ENCODE measurements around the gene TMPRSS3. TPM values are rescaled to one million over a fixed set of nuclear protein-coding genes. Genes with fewer than 3 reads are reported as not detected.

TMPRSS3 gene
- total RNA-seq, 1 experiment from 2014 or later: 10.3 TPM

DNA sequence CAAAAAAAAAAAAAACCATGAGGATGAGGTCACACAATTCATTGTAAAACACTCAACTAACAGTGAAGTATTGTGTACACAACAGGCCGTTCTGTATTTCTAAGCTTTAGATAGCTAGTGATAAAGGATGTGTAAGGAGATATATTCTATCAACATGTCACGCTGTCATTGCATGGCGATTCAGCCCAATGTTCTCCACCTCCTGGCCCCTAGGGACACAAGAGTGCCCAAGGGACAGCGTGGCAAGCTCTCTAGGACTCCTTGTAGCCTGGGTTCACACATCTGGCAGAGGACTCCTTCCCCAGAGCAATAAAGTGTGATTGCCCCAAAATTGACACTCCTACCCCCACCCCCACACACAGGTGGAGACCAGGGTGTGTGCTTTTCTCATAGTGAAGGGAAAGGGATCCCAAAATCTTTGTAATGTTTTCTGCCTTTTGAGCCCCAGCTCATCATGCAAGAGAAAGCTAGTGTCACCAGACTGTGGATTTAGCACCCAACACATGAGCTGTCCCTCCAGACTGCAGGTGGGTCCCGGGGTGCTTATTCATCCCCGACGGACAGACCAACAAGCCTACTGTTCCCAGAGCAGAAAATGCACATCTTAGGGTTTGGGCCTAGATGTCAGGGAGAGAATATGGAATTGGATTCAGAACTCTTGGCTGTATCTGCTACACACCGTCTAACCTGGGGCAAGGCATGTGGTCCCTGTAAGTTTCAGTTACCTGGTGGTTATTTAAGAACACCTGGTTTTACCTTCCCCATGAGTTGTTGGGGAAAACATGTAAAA, 11.5 kb downstream of the TMPRSS3 start:
- intact Hi-C loops (cut with micrococcal nuclease; ENCODE audit: unreplicated experiment): loop anchor here (10.0 kb wide), 1 partner anchor 50 kb away; no protein-coding TSS in a partner anchor
- BruUV-seq (replicated peaks): no TSS peak
- CTCF ChIA-PET: no interaction called here

DNA sequence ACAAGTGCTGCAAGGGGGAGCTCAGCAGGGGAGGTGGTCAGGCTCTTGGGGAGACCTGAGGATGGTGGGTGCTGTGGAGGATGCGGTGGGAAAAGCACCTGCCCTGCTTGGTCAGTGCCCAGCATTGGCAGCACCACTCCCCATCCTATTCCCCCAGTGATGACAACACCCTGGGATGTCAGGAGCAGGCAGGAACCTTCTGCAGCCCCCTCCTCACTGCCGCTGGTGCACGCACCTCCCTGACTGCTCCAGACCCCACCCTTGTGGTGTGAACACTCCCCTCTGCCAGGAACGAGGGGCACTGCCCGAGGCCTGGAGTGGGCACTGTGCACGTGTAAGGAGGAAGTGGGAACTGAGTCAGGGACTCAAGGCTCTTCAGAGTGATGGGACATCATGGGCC, 12.5 kb downstream of the TMPRSS3 start:
- intact Hi-C loops (cut with micrococcal nuclease; ENCODE audit: unreplicated experiment): loop anchor here (10.0 kb wide), 1 partner anchor 51 kb away; no protein-coding TSS in a partner anchor
- H3K27me3 Mint-ChIP-seq (ENCODE audit: unreplicated experiment): no peaks in the 10 kb centered on the region
- peaks cover 31% of the 10 kb centered on the region for H3K4me1 Mint-ChIP-seq (ENCODE audit: low read depth, unreplicated experiment)
- DNase-seq: no peak
- H3K9me3 Mint-ChIP-seq (ENCODE audit: low read depth, unreplicated experiment): no peaks in the 10 kb centered on the region
- CTCF ChIA-PET: no interaction called here
- BruUV-seq (replicated peaks): no TSS peak
- TF ChIP-seq, protein P1, sequence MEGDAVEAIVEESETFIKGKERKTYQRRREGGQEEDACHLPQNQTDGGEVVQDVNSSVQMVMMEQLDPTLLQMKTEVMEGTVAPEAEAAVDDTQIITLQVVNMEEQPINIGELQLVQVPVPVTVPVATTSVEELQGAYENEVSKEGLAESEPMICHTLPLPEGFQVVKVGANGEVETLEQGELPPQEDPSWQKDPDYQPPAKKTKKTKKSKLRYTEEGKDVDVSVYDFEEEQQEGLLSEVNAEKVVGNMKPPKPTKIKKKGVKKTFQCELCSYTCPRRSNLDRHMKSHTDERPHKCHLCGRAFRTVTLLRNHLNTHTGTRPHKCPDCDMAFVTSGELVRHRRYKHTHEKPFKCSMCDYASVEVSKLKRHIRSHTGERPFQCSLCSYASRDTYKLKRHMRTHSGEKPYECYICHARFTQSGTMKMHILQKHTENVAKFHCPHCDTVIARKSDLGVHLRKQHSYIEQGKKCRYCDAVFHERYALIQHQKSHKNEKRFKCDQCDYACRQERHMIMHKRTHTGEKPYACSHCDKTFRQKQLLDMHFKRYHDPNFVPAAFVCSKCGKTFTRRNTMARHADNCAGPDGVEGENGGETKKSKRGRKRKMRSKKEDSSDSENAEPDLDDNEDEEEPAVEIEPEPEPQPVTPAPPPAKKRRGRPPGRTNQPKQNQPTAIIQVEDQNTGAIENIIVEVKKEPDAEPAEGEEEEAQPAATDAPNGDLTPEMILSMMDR (IDR thresholded peaks at IDR 0.05; ENCODE audit: unreplicated experiment): no peak
- peaks cover 4% of the 10 kb centered on the region for H3K36me3 Mint-ChIP-seq (ENCODE audit: insufficient read depth, unreplicated experiment)
- no peak overlapping the region for H3K27ac Mint-ChIP-seq (ENCODE audit: unreplicated experiment)
- H3K4me3 Mint-ChIP-seq (ENCODE audit: low read depth, unreplicated experiment): no peak overlapping the region

More for the DNA sequence above, 11.5 kb downstream of the TMPRSS3 start:
- TF ChIP-seq, protein P1 (IDR thresholded peaks at IDR 0.05; ENCODE audit: unreplicated experiment): no peak
- no peaks in the 10 kb centered on the region for H3K9me3 Mint-ChIP-seq (ENCODE audit: low read depth, unreplicated experiment)
- no peak for DNase-seq
- no peak overlapping the region for H3K27ac Mint-ChIP-seq (ENCODE audit: unreplicated experiment)
- H3K36me3 Mint-ChIP-seq (ENCODE audit: insufficient read depth, unreplicated experiment): peaks cover 9% of the 10 kb centered on the region
- peaks cover 41% of the 10 kb centered on the region for H3K4me1 Mint-ChIP-seq (ENCODE audit: low read depth, unreplicated experiment)
- H3K27me3 Mint-ChIP-seq (ENCODE audit: unreplicated experiment): no peaks in the 10 kb centered on the region
- H3K4me3 Mint-ChIP-seq (ENCODE audit: low read depth, unreplicated experiment): no peak overlapping the region

GRCh38 chr21:42382915-42383314, 12.9 kb downstream of the TMPRSS3 start:
- Mint-ChIP-seq H3K36me3 (ENCODE audit: insufficient read depth, unreplicated experiment) (no peaks in the 10 kb centered on the region), H3K4me3 (ENCODE audit: low read depth, unreplicated experiment) (no peak overlapping the region), H3K27me3 (ENCODE audit: unreplicated experiment) (no peaks in the 10 kb centered on the region), H3K4me1 (ENCODE audit: low read depth, unreplicated experiment) (peaks cover 28% of the 10 kb centered on the region), H3K9me3 (ENCODE audit: low read depth, unreplicated experiment) (no peaks in the 10 kb centered on the region), H3K27ac (ENCODE audit: unreplicated experiment) (no peak overlapping the region)
- TF ChIP-seq, protein P1 (IDR thresholded peaks at IDR 0.05; ENCODE audit: unreplicated experiment): no peak
- DNase-seq: no peak
- CTCF ChIA-PET: no interaction called here
- intact Hi-C loops (cut with micrococcal nuclease; ENCODE audit: unreplicated experiment): loop anchor here (10.0 kb wide), 1 partner anchor 52 kb away; no protein-coding TSS in a partner anchor
- BruUV-seq (replicated peaks): no TSS peak

DNA sequence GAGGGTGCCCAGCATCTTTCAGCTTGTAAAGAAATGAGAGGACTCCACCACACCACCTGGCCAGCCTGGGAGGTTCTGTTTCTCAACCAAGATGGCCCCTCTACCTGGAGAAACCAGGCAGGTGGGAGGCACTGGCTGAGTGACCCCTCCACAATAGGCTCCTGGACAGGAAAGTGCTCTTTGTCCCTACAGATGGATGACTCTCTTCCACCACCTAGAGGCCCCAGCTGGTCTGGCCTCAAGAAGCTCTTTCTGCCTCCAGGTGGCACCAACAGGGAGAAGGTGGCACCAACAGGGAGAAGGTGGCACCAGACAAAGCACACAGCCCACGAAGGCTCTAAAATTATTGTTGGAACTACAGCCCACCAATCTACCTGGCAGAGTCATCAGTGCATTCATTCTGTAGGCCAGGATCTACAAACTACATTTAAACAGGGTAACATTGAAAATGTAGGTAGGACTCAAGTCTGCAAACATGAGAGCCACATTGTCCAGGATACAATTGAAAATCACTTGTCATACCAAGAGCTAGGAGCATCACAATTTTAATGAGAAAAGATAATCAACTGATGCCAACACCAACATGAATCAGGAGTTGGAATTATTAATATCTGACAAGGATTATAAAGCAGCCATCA, 14.4 kb downstream of the TMPRSS3 start:
- Mint-ChIP-seq H3K9me3 (ENCODE audit: low read depth, unreplicated experiment) (no peaks in the 10 kb centered on the region), H3K36me3 (ENCODE audit: insufficient read depth, unreplicated experiment) (no peaks in the 10 kb centered on the region), H3K27me3 (ENCODE audit: unreplicated experiment) (no peaks in the 10 kb centered on the region), H3K4me3 (ENCODE audit: low read depth, unreplicated experiment) (no peak overlapping the region), H3K27ac (ENCODE audit: unreplicated experiment) (no peak overlapping the region), H3K4me1 (ENCODE audit: low read depth, unreplicated experiment) (peaks cover 17% of the 10 kb centered on the region)
- no TSS peak for BruUV-seq (replicated peaks)
- TF ChIP-seq, protein P1 (IDR thresholded peaks at IDR 0.05; ENCODE audit: unreplicated experiment): peak; percentile 78
- intact Hi-C loops (cut with micrococcal nuclease; ENCODE audit: unreplicated experiment): loop anchor here (1.0 to 10.0 kb wide), 2 partner anchors 53 to 69 kb away; no protein-coding TSS in a partner anchor
- peak; percentile 65 for DNase-seq
- CTCF ChIA-PET: interaction anchor here (0.8 to 1.2 kb wide), 2 partner anchors 28 to 72 kb away, joined by 3 read pairs; no protein-coding TSS in a partner anchor

Measured in Calu3 (cell line).